ENCODE measurements around the gene RILPL1.

- TF ChIP-seq, protein P1, sequence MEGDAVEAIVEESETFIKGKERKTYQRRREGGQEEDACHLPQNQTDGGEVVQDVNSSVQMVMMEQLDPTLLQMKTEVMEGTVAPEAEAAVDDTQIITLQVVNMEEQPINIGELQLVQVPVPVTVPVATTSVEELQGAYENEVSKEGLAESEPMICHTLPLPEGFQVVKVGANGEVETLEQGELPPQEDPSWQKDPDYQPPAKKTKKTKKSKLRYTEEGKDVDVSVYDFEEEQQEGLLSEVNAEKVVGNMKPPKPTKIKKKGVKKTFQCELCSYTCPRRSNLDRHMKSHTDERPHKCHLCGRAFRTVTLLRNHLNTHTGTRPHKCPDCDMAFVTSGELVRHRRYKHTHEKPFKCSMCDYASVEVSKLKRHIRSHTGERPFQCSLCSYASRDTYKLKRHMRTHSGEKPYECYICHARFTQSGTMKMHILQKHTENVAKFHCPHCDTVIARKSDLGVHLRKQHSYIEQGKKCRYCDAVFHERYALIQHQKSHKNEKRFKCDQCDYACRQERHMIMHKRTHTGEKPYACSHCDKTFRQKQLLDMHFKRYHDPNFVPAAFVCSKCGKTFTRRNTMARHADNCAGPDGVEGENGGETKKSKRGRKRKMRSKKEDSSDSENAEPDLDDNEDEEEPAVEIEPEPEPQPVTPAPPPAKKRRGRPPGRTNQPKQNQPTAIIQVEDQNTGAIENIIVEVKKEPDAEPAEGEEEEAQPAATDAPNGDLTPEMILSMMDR (IDR thresholded peaks at IDR 0.05 in 2 of 3, conservative IDR thresholded peaks at IDR 0.05 in 1 of 3; ENCODE audit: control insufficient read depth in 2 of 3, extremely low read depth in 1 of 3, insufficient read depth in 1 of 3, low read depth in 3 of 3, low read length in 3 of 3) = no peak
- TF ChIP-seq EGR1 (IDR thresholded peaks at IDR 0.05; ENCODE audit: borderline replicate concordance in 1 of 2, low read depth in 2 of 2, low read length in 2 of 2) (no peak), GABPA (IDR thresholded peaks at IDR 0.05; ENCODE audit: low read depth) (no peak), POLR2A (IDR thresholded peaks at IDR 0.05; ENCODE audit: low read depth, low read length) (no peak), BCL3 (IDR thresholded peaks at IDR 0.05; ENCODE audit: borderline replicate concordance, insufficient read depth, low read depth, low read length, poor library complexity, severe bottlenecking) (no peak), MXI1 (IDR thresholded peaks at IDR 0.05; ENCODE audit: low read depth, low read length) (no peak), E4F1 (IDR thresholded peaks at IDR 0.05; ENCODE audit: borderline replicate concordance, partially characterized antibody) (no peak), SPI1 (IDR thresholded peaks at IDR 0.05; ENCODE audit: borderline replicate concordance, insufficient read depth, low read depth, low read length) (no peak), NFYB (IDR thresholded peaks at IDR 0.05; ENCODE audit: insufficient read depth, low read depth, low read length) (no peak)
- TF ChIP-seq, protein P2, sequence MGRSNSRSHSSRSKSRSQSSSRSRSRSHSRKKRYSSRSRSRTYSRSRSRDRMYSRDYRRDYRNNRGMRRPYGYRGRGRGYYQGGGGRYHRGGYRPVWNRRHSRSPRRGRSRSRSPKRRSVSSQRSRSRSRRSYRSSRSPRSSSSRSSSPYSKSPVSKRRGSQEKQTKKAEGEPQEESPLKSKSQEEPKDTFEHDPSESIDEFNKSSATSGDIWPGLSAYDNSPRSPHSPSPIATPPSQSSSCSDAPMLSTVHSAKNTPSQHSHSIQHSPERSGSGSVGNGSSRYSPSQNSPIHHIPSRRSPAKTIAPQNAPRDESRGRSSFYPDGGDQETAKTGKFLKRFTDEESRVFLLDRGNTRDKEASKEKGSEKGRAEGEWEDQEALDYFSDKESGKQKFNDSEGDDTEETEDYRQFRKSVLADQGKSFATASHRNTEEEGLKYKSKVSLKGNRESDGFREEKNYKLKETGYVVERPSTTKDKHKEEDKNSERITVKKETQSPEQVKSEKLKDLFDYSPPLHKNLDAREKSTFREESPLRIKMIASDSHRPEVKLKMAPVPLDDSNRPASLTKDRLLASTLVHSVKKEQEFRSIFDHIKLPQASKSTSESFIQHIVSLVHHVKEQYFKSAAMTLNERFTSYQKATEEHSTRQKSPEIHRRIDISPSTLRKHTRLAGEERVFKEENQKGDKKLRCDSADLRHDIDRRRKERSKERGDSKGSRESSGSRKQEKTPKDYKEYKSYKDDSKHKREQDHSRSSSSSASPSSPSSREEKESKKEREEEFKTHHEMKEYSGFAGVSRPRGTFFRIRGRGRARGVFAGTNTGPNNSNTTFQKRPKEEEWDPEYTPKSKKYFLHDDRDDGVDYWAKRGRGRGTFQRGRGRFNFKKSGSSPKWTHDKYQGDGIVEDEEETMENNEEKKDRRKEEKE (IDR thresholded peaks at IDR 0.05) = no peak
These were observed 12.7 kb downstream of the RILPL1 start for GRCh38 chr12:123520567-123521474.

Data from GM12878 (cell line).